Activated CD4-positive, alpha-beta T cell treated with anti-CD3 and anti-CD28 coated beads, Interleukin-2, Interleukin-6, amounts not matched to agents 100 ng/mL and 50 ng/mL, durations not matched to agents 16 hours and 8 hours (primary cell): ENCODE measurements around the gene SDCBP2.
"Not testable (repeated sequence)": the region's sequence is repeated elsewhere in the genome, so short reads cannot be mapped to it uniquely, and the experiment has no call there.

Experiments
- DNase-seq: peaks from one replicate; pipeline ENCODE4 v3.0.0-alpha.2; 2020

The SDCBP2 gene

GRCh38 chr20:1357921-1358671 is 29.2 kb upstream of the SDCBP2 start:
- peak; percentile 88 for DNase-seq

- DNase-seq, result no peak
Observed at GRCh38 chr20:1353956-1354355, 25.0 kb upstream of the SDCBP2 start.

GRCh38 chr20:1346315-1346969 is 17.5 kb upstream of the SDCBP2 start:
- DNase-seq, result no peak

- DNase-seq, result no peak
Observed at GRCh38 chr20:1345756-1346093, 16.8 kb upstream of the SDCBP2 start.

- DNase-seq, result no peak
Observed at GRCh38 chr20:1345030-1345755, 16.3 kb upstream of the SDCBP2 start.

- not testable (repeated sequence) for DNase-seq
Observed at GRCh38 chr20:1343446-1344124, 14.6 kb upstream of the SDCBP2 start.

GRCh38 chr20:1341561-1342265 is 12.8 kb upstream of the SDCBP2 start:
- no peak for DNase-seq

- no peak for DNase-seq
Observed at GRCh38 chr20:1338801-1339200, 9.9 kb upstream of the SDCBP2 start.

- no peak for DNase-seq
Observed at GRCh38 chr20:1338096-1338495, 9.2 kb upstream of the SDCBP2 start.

GRCh38 chr20:1337441-1337840 is 8.5 kb upstream of the SDCBP2 start:
- DNase-seq, result no peak

- DNase-seq, result no peak
Observed at GRCh38 chr20:1336699-1337367, 7.9 kb upstream of the SDCBP2 start.

GRCh38 chr20:1335961-1336698 is 7.2 kb upstream of the SDCBP2 start:
- DNase-seq, result peak; percentile 38

- DNase-seq, result no peak
Observed at GRCh38 chr20:1334761-1335160, 5.8 kb upstream of the SDCBP2 start.

GRCh38 chr20:1334370-1334731 is 5.4 kb upstream of the SDCBP2 start:
- no peak for DNase-seq

- no peak for DNase-seq
Observed at GRCh38 chr20:1333462-1334369, 4.8 kb upstream of the SDCBP2 start.

GRCh38 chr20:1332749-1333300 is 3.9 kb upstream of the SDCBP2 start:
- DNase-seq, result no peak

GRCh38 chr20:1331801-1332453 is 3.0 kb upstream of the SDCBP2 start:
- no peak for DNase-seq

- DNase-seq, result no peak
Observed at GRCh38 chr20:1331101-1331500, 2.2 kb upstream of the SDCBP2 start.

- DNase-seq, result peak; percentile 28
Observed at GRCh38 chr20:1330075-1330830, 1.3 kb upstream of the SDCBP2 start.
